ENCODE results near the gene FAAP20. TPM values are rescaled to one million over a fixed set of nuclear protein-coding genes. Genes with fewer than 3 reads are reported as not detected.

FAAP20 gene
- total and polyA plus RNA-seq, 4 donors = 5.6 to 31.5 (median 15.7) TPM

DNA sequence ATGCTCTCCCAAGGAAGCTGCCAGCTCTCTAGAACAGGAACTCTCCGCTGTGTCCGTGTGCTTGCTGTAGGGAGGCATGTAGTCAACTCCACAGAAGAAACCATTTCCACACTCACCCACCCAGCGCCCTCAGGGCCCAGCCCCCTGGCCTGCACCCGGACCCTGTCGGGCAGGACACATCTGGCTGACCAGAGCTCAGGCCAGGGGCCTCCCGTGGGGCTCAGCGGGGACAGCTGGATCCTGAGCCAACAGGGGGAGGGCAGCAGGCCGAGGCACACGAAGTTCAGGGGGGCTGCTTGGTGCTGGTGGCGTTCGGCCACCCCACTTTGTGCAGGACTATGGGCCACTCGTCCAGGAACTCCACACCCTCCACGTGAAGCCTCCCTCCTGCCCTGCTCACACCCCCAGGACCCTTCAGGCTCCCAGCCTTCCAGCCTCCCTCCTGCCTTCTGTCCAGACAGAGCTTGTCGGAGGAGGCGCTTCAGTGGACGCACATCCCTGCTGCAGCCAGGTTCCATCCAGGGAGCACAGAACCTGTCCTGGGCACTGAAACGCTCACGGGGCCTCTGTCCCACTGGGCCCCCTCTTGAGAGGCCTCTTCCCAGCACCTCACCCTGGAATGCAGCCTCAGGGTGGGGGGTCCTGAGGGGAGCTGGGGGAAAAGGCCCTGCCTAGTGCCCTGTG, 15.0 kb upstream of the FAAP20 start:
- Histone ChIP-seq H3K9me3 (ENCODE audit: control insufficient read depth in 4 of 4, low read length in 3 of 4) (no peaks in the 10 kb centered on the region), H3K9ac (ENCODE audit: low read depth in 1 of 2, low read length in 2 of 2) (no peak overlapping the region), H3K4me3 (ENCODE audit: low read depth in 1 of 3, low read length in 3 of 3) (no peak overlapping the region), H3K27me3 (ENCODE audit: control insufficient read depth in 4 of 4, insufficient read depth in 4 of 4, low read length in 3 of 4) (no peaks in the 10 kb centered on the region), H3K27ac (ENCODE audit: low read depth in 1 of 2, low read length in 2 of 2) (no peak overlapping the region), H3K36me3 (ENCODE audit: control insufficient read depth in 4 of 4, insufficient read depth in 3 of 4, low read depth in 1 of 4, low read length in 3 of 4) (peaks cover 0 to 2% (median 0%) of the 10 kb centered on the region in 4 donors), H3K4me1 (ENCODE audit: control insufficient read depth in 4 of 4, insufficient read depth in 4 of 4, low read length in 3 of 4) (peaks cover 20 to 51% (median 31%) of the 10 kb centered on the region in 4 donors)
- 88% methylated on average over 18 of the region's 18 CpGs for WGBS
- TF ChIP-seq RAD21 (IDR thresholded peaks at IDR 0.05) = no peak
- DNase-seq (ENCODE audit: low spot score) = no peak

DNA sequence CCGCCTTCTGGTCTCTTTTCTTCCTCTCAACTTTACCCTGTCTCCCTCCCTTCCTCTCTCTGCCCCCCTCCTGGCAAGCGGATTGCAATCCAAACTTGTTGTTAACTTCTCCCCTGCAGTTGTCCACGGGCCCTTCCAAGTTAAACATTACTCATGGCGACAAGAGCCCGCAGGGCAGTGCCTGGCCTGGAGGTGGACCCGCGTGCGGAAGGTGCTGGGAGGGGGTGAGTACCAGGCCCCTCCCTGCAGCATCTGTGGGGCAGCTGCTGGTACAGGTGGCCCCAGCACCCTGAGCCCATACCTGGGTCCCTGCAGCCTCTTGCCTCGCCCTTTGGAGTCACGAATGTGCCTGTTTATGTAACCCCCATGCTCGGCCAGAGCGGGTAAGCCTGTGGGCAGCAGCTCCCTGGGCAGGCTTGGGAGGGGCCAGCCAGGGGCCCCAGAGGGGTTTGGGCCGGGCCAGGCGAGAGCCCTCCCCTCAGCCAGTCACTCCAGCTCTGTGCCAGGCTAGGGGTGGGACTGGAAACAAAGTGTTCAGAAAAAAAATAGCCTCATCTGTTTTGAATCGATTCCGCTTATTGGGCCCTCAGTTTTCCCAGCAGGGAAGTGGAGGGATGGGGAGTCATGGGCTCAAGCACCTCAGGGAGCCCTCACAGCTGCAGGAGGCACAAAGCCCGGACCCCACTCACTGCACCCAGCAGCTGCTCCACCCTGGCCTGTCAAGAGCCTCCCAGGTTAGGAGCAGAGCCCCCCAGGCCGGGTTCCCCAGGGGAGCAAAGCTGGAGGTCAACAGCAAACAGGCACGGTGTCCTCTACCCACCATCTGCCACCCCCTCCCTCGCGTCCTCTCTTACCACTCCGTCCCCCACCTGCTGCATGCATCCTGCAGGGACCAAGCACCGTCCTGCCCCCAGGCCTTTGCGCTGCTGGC, 14.0 kb upstream of the FAAP20 start:
- 53% methylated on average over 24 of the region's 24 CpGs for WGBS
- H3K27ac ChIP-seq (ENCODE audit: low read depth in 1 of 2, low read length in 2 of 2) = peak overlapping the region; percentile 80 to 98
- no peaks in the 10 kb centered on the region for H3K27me3 ChIP-seq (ENCODE audit: control insufficient read depth in 4 of 4, insufficient read depth in 4 of 4, low read length in 3 of 4)
- TF ChIP-seq TAF1 (conservative IDR thresholded peaks at IDR 0.05) = no peak
- peak; percentile 43 for TF ChIP-seq FOXA1 (IDR thresholded peaks at IDR 0.05)
- TF ChIP-seq FOXA2 (IDR thresholded peaks at IDR 0.05) = peak; percentile 30
- no peak for TF ChIP-seq GABPA (IDR thresholded peaks at IDR 0.05 in 1 of 2, conservative IDR thresholded peaks at IDR 0.05 in 1 of 2)
- no peak for TF ChIP-seq NR2F2 (IDR thresholded peaks at IDR 0.05)
- peak; percentile 55 to 69 for TF ChIP-seq HNF4A (conservative IDR thresholded peaks at IDR 0.05)
- peak; percentile 48 to 54 for TF ChIP-seq RAD21 (IDR thresholded peaks at IDR 0.05)
- TF ChIP-seq, protein P1, sequence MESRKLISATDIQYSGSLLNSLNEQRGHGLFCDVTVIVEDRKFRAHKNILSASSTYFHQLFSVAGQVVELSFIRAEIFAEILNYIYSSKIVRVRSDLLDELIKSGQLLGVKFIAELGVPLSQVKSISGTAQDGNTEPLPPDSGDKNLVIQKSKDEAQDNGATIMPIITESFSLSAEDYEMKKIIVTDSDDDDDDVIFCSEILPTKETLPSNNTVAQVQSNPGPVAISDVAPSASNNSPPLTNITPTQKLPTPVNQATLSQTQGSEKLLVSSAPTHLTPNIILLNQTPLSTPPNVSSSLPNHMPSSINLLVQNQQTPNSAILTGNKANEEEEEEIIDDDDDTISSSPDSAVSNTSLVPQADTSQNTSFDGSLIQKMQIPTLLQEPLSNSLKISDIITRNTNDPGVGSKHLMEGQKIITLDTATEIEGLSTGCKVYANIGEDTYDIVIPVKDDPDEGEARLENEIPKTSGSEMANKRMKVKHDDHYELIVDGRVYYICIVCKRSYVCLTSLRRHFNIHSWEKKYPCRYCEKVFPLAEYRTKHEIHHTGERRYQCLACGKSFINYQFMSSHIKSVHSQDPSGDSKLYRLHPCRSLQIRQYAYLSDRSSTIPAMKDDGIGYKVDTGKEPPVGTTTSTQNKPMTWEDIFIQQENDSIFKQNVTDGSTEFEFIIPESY (IDR thresholded peaks at IDR 0.05) = no peak
- peak; percentile 63 for TF ChIP-seq YY1 (IDR thresholded peaks at IDR 0.05)
- TF ChIP-seq, protein P2, sequence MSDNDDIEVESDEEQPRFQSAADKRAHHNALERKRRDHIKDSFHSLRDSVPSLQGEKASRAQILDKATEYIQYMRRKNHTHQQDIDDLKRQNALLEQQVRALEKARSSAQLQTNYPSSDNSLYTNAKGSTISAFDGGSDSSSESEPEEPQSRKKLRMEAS (IDR thresholded peaks at IDR 0.05) = peak; percentile 41
- TF ChIP-seq, protein P3, sequence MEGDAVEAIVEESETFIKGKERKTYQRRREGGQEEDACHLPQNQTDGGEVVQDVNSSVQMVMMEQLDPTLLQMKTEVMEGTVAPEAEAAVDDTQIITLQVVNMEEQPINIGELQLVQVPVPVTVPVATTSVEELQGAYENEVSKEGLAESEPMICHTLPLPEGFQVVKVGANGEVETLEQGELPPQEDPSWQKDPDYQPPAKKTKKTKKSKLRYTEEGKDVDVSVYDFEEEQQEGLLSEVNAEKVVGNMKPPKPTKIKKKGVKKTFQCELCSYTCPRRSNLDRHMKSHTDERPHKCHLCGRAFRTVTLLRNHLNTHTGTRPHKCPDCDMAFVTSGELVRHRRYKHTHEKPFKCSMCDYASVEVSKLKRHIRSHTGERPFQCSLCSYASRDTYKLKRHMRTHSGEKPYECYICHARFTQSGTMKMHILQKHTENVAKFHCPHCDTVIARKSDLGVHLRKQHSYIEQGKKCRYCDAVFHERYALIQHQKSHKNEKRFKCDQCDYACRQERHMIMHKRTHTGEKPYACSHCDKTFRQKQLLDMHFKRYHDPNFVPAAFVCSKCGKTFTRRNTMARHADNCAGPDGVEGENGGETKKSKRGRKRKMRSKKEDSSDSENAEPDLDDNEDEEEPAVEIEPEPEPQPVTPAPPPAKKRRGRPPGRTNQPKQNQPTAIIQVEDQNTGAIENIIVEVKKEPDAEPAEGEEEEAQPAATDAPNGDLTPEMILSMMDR (IDR thresholded peaks at IDR 0.05; ENCODE audit: low read depth, low read length, missing input control) = peak; percentile 23
- TF ChIP-seq EGR1 (IDR thresholded peaks at IDR 0.05; ENCODE audit: low read depth in 2 of 2) = no peak
- TF ChIP-seq, protein P4, sequence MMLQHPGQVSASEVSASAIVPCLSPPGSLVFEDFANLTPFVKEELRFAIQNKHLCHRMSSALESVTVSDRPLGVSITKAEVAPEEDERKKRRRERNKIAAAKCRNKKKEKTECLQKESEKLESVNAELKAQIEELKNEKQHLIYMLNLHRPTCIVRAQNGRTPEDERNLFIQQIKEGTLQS (IDR thresholded peaks at IDR 0.05) = no peak
- TF ChIP-seq HNF4G (IDR thresholded peaks at IDR 0.05) = no peak
- peak; percentile 67 for TF ChIP-seq SP1 (IDR thresholded peaks at IDR 0.05)
- TF ChIP-seq JUND (IDR thresholded peaks at IDR 0.05) = peak; percentile 55 to 60
- TF ChIP-seq, protein P5, sequence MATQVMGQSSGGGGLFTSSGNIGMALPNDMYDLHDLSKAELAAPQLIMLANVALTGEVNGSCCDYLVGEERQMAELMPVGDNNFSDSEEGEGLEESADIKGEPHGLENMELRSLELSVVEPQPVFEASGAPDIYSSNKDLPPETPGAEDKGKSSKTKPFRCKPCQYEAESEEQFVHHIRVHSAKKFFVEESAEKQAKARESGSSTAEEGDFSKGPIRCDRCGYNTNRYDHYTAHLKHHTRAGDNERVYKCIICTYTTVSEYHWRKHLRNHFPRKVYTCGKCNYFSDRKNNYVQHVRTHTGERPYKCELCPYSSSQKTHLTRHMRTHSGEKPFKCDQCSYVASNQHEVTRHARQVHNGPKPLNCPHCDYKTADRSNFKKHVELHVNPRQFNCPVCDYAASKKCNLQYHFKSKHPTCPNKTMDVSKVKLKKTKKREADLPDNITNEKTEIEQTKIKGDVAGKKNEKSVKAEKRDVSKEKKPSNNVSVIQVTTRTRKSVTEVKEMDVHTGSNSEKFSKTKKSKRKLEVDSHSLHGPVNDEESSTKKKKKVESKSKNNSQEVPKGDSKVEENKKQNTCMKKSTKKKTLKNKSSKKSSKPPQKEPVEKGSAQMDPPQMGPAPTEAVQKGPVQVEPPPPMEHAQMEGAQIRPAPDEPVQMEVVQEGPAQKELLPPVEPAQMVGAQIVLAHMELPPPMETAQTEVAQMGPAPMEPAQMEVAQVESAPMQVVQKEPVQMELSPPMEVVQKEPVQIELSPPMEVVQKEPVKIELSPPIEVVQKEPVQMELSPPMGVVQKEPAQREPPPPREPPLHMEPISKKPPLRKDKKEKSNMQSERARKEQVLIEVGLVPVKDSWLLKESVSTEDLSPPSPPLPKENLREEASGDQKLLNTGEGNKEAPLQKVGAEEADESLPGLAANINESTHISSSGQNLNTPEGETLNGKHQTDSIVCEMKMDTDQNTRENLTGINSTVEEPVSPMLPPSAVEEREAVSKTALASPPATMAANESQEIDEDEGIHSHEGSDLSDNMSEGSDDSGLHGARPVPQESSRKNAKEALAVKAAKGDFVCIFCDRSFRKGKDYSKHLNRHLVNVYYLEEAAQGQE (IDR thresholded peaks at IDR 0.05) = peak; percentile 35
- peak; percentile 38 to 87 for TF ChIP-seq RXRA (IDR thresholded peaks at IDR 0.05)
- H3K4me1 ChIP-seq (ENCODE audit: control insufficient read depth in 4 of 4, insufficient read depth in 4 of 4, low read length in 3 of 4) = peaks cover 21 to 56% (median 36%) of the 10 kb centered on the region in 4 donors
- H3K4me3 ChIP-seq (ENCODE audit: low read depth in 1 of 3, low read length in 3 of 3) = peak overlapping the region in 1 of 3 donors; percentile 24
- H3K36me3 ChIP-seq (ENCODE audit: control insufficient read depth in 4 of 4, insufficient read depth in 3 of 4, low read depth in 1 of 4, low read length in 3 of 4) = peaks cover 0 to under 1% (median 0%) of the 10 kb centered on the region in 4 donors
- peak; percentile 64 for DNase-seq (ENCODE audit: low spot score)
- H3K9ac ChIP-seq (ENCODE audit: low read depth in 1 of 2, low read length in 2 of 2) = no peak overlapping the region
- H3K9me3 ChIP-seq (ENCODE audit: control insufficient read depth in 4 of 4, low read length in 3 of 4) = no peaks in the 10 kb centered on the region
